SK-N-SH (cell line): Measurements from ENCODE around the gene STOML1. TPM values are rescaled to one million over a fixed set of nuclear protein-coding genes. Genes with fewer than 3 reads are reported as not detected.
A peak's percentile ranks its signal among the peaks of the same experiment; 100 is the strongest.

ENCODE experiments used
- CTCF ChIA-PET: fragments of 300-600, 350-600 bp; formaldehyde crosslinking; extraction: SDS; loops from one replicate; lab custom pipeline; 2021; lab: Yijun Ruan, JAX
- POLR2A ChIA-PET: fragments of 350-600 bp; sonication (Branson Sonifier 250); formaldehyde crosslinking; extraction: SDS; loops from one replicate; lab custom pipeline; 2020; ENCODE audit warnings: antibody characterized with exemption, inconsistent platforms; lab: Yijun Ruan, JAX
- DNase-seq: peaks from one replicate; pipeline ENCODE4 v3.0.0; 2012
- H2AFZ ChIP-seq: fragments of 200-600 bp; sonication (generic); 2 replicates; pipeline ENCODE4 v1.8.1; 2016; ENCODE audit warnings: antibody characterized with exemption, mild to moderate bottlenecking, low read depth
- H3F3A ChIP-seq: fragments of 200-600 bp; sonication (generic); replicated peaks from 2 replicates; pipeline ENCODE3; 2016; ENCODE audit warnings: antibody characterized with exemption, mild to moderate bottlenecking; ENCODE audit not compliant: insufficient read depth
- H3K27ac ChIP-seq, 2 experiments: fragments of 200-500 bp in 1 of 2; fragments of 200-600 bp in 1 of 2; sonication (Bioruptor generic) in 1 of 2; sonication (generic), shearing (Covaris generic) in 1 of 2; 2 replicates each; pipeline versions ENCODE4 v1.5.1 to v1.6.1; 2014 to 2016; ENCODE audit warnings: low read depth in 2 of 2, inconsistent platforms in 1 of 2, low read length in 1 of 2, mild to moderate bottlenecking in 1 of 2, mixed read lengths in 1 of 2
- H3K27me3 ChIP-seq: fragments of 200-600 bp; sonication (generic), shearing (Covaris generic); 2 replicates; pipeline ENCODE4 v1.6.1; 2016; ENCODE audit warnings: mixed run types; ENCODE audit not compliant: insufficient read depth
- H3K36me3 ChIP-seq, 2 experiments: fragments of 200-500 bp in 1 of 2; fragments of 200-600 bp in 1 of 2; sonication (Bioruptor generic) in 1 of 2; sonication (generic) in 1 of 2; replicated peaks in 1 of 2; 2 replicates each; pipeline versions ENCODE3 to v1.5.1; 2014 to 2016; ENCODE audit warnings: low read length in 1 of 2, mild to moderate bottlenecking in 1 of 2; ENCODE audit not compliant: insufficient read depth in 2 of 2, control insufficient read depth in 1 of 2
- H3K4me1 ChIP-seq, 2 experiments: fragments of 200-500 bp in 1 of 2; fragments of 200-600 bp in 1 of 2; sonication (Bioruptor generic) in 1 of 2; sonication (generic), shearing (Covaris generic) in 1 of 2; 2 replicates each; pipeline versions ENCODE4 v1.5.1 to v1.6.1; 2014 to 2016; ENCODE audit warnings: low read depth in 1 of 2, low read length in 1 of 2, mixed run types in 1 of 2; ENCODE audit not compliant: insufficient read depth in 2 of 2, control insufficient read depth in 1 of 2
- H3K4me2 ChIP-seq: fragments of 200-600 bp; sonication (generic), shearing (Covaris generic); 2 replicates; pipeline ENCODE4 v1.6.1; 2017; ENCODE audit warnings: mixed run types
- H3K4me3 ChIP-seq, 2 experiments: fragments of 200-500 bp in 1 of 2; fragments of 200-600 bp in 1 of 2; sonication (Bioruptor generic) in 1 of 2; sonication (generic), shearing (Covaris generic) in 1 of 2; 2 replicates each; pipeline versions ENCODE4 v1.5.1 to v1.8.1; 2014 to 2016; ENCODE audit warnings: low read depth in 2 of 2, inconsistent platforms in 1 of 2, low read length in 1 of 2, mild to moderate bottlenecking in 1 of 2, mixed read lengths in 1 of 2, moderate library complexity in 1 of 2
- H3K79me2 ChIP-seq: fragments of 200-600 bp; sonication (generic); 2 replicates; pipeline ENCODE4 v1.8.1; 2017; ENCODE audit warnings: mild to moderate bottlenecking; ENCODE audit not compliant: insufficient read depth
- H3K9ac ChIP-seq: fragments of 200-600 bp; sonication (generic); 2 replicates; pipeline ENCODE4 v1.6.1; 2017; ENCODE audit warnings: mixed run types
- H3K9me2 ChIP-seq: fragments of 200-600 bp; sonication (generic); 2 replicates; pipeline ENCODE4 v1.6.1; 2017; ENCODE audit warnings: mixed run types
- H3K9me3 ChIP-seq: fragments of 200-600 bp; sonication (generic); 2 replicates; pipeline ENCODE4 v1.6.1; 2017; ENCODE audit warnings: mixed run types, mild to moderate bottlenecking, moderate library complexity
- H4K20me1 ChIP-seq: fragments of 200-600 bp; sonication (generic); 2 replicates; pipeline ENCODE4 v1.6.1; 2017; ENCODE audit warnings: mild to moderate bottlenecking, mixed run types; ENCODE audit not compliant: insufficient read depth
- ELF1 ChIP-seq: IDR thresholded peaks from 2 replicates; pipeline ENCODE4 v1.4.0; 2012
- EP300 ChIP-seq, 2 experiments: IDR thresholded peaks; 2 replicates each; pipeline versions ENCODE4 v1.4.0 to v1.6.1; 2012; ENCODE audit warnings: borderline replicate concordance in 1 of 2, low read depth in 1 of 2, low read length in 1 of 2
- FOXM1 ChIP-seq: IDR thresholded peaks from 2 replicates; pipeline ENCODE4 v1.4.0; 2012; ENCODE audit warnings: low read depth, mild to moderate bottlenecking
- GABPA ChIP-seq: IDR thresholded peaks from 2 replicates; pipeline ENCODE4 v1.4.0; 2012; ENCODE audit warnings: low read depth, mild to moderate bottlenecking
- GATA2 ChIP-seq: sonication (generic); formaldehyde crosslinking; IDR thresholded peaks from 2 replicates; pipeline ENCODE4 v1.5.0; 2020; ENCODE audit warnings: mild to moderate bottlenecking, missing genetic modification reagents
- JUND ChIP-seq: IDR thresholded peaks from 2 replicates; pipeline ENCODE4 v1.4.0; 2012
- REST ChIP-seq: IDR thresholded peaks from 2 replicates; pipeline ENCODE4 v1.6.1; 2012; ENCODE audit warnings: mild to moderate bottlenecking, low read depth, low read length, moderate library complexity
- SMC3 ChIP-seq: IDR thresholded peaks from 2 replicates; pipeline ENCODE4 v1.6.1; 2012; ENCODE audit warnings: low read depth, low read length, improper control_type of control experiment
- TAF1 ChIP-seq: IDR thresholded peaks from 2 replicates; pipeline ENCODE4 v1.6.1; 2012; ENCODE audit warnings: low read depth, mild to moderate bottlenecking, low read length, moderate library complexity, borderline replicate concordance
- TCF12 ChIP-seq: IDR thresholded peaks from 2 replicates; pipeline ENCODE4 v1.4.0; 2012
- USF1 ChIP-seq: IDR thresholded peaks from 2 replicates; pipeline ENCODE4 v1.4.0; 2012; ENCODE audit warnings: low read depth, borderline replicate concordance
- YY1 ChIP-seq: IDR thresholded peaks from 2 replicates; pipeline ENCODE4 v1.4.0; 2012; ENCODE audit warnings: low read depth, mild to moderate bottlenecking
- WGBS: methylation state at CpG from one replicate; pipeline ENCODE4 v1.1.6; 2017; ENCODE audit warnings: low lambda C conversion rate; 5-methylcytosine and 5-hydroxymethylcytosine counted together
- polyA plus RNA-seq, 3 experiments: library from polyadenylated mRNA; depleted of rRNA; stranded (reverse); fragments of >200 nt; gene quantifications; 2 replicates each; pipeline ENCODE4 v1.2.3, GENCODE V29; 2012
- TF ChIP-seq, protein P1 (sequence below): fragments of 150-350 bp; IDR thresholded peaks from 2 replicates; pipeline ENCODE4 v1.6.1; 2017; ENCODE audit warnings: antibody characterized with exemption, low read length, low read depth, borderline replicate concordance
- TF ChIP-seq, protein P2 (sequence below): IDR thresholded peaks from 2 replicates; pipeline ENCODE4 v1.4.0; 2012; ENCODE audit warnings: low read depth, borderline replicate concordance
- TF ChIP-seq, protein P3 (sequence below): IDR thresholded peaks from 2 replicates; pipeline ENCODE4; 2012
- TF ChIP-seq, protein P4 (sequence below): fragments of 200-600 bp; sonication (generic); IDR thresholded peaks from 2 replicates; pipeline ENCODE4 v1.6.1; 2017; ENCODE audit warnings: antibody characterized with exemption, mild to moderate bottlenecking, moderate library complexity

The STOML1 gene
- polyA plus RNA-seq, 1 of the 3 experiments (the other 2 are of a cell fraction), result 20.4 TPM

DNA sequence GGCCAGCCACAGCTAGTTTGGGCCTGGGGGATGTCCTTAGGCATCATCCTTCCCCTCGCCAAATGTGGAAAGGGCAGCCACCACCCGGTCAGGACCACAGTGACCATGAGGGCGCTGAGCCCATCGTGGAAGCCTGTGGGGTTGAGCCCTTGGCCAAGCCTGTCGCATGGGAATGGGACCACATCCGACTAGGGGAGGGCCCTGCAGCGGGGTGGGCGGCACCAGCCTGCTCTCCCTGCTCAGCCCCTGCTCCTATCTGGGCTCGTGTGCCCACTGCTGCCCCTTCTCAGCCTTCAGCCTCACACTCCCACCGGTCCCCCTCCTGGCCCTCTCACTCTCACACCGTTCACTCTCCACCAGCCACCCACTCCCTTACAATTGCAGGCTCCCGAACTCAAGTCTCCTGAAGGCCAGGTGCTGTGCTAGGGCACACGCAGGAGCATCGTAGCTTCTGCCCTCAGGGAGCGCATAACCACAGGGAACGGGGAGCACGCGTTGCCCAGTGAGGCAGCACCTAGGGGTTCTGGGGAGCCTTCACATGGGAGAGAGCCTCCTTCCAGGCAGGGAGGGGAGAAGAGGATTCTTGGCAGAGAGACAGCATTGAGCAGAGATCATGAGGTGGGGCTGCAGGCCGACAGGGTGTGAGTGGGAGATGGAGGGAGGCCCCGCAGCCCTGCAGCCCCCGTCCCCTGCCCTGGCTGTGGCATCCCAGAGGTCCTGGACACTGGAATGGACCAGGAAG, 39.8 kb downstream of the STOML1 start:
- Histone ChIP-seq H3K27me3 (no peaks in the 10 kb centered on the region), H3K79me2 (no peaks in the 10 kb centered on the region), H3F3A (peaks cover 15% of the 10 kb centered on the region), H3K36me3 (peaks cover 0 to 12% of the 10 kb centered on the region in 2 experiments), H3K4me1 (peaks cover 30% of the 10 kb centered on the region in 2 experiments), H3K4me2 (no peak overlapping the region), H3K4me3 (no peak overlapping the region), H3K9ac (peak overlapping the region; percentile 61; the same call in 1 of the 2 replicates), H3K9me3 (no peaks in the 10 kb centered on the region), H3K27ac (peak overlapping the region; percentile 75 to 92), H2AFZ (no peak overlapping the region), H4K20me1 (no peaks in the 10 kb centered on the region), H3K9me2 (no peaks in the 10 kb centered on the region)
- DNase-seq, result peak; percentile 32
- ChIA-PET CTCF (interaction anchor here (1.0 to 2.4 kb wide), 14 partner anchors 12 to 370 kb away, joined by 3 to 54 read pairs (median 6); partner anchors contain the start of gene LOXL1), POLR2A (no interaction called here)
- no peak for TF ChIP-seq ELF1
- TF ChIP-seq YY1, result no peak
- TF ChIP-seq, protein P1, sequence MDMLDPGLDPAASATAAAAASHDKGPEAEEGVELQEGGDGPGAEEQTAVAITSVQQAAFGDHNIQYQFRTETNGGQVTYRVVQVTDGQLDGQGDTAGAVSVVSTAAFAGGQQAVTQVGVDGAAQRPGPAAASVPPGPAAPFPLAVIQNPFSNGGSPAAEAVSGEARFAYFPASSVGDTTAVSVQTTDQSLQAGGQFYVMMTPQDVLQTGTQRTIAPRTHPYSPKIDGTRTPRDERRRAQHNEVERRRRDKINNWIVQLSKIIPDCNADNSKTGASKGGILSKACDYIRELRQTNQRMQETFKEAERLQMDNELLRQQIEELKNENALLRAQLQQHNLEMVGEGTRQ, result no peak
- no peak for TF ChIP-seq REST
- no peak for TF ChIP-seq TAF1
- TF ChIP-seq, protein P2, sequence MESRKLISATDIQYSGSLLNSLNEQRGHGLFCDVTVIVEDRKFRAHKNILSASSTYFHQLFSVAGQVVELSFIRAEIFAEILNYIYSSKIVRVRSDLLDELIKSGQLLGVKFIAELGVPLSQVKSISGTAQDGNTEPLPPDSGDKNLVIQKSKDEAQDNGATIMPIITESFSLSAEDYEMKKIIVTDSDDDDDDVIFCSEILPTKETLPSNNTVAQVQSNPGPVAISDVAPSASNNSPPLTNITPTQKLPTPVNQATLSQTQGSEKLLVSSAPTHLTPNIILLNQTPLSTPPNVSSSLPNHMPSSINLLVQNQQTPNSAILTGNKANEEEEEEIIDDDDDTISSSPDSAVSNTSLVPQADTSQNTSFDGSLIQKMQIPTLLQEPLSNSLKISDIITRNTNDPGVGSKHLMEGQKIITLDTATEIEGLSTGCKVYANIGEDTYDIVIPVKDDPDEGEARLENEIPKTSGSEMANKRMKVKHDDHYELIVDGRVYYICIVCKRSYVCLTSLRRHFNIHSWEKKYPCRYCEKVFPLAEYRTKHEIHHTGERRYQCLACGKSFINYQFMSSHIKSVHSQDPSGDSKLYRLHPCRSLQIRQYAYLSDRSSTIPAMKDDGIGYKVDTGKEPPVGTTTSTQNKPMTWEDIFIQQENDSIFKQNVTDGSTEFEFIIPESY, result no peak
- TF ChIP-seq FOXM1, result no peak
- TF ChIP-seq USF1, result no peak
- TF ChIP-seq SMC3, result no peak
- no peak for TF ChIP-seq JUND
- no peak for TF ChIP-seq GABPA
- no peak for TF ChIP-seq TCF12
- TF ChIP-seq, protein P3, sequence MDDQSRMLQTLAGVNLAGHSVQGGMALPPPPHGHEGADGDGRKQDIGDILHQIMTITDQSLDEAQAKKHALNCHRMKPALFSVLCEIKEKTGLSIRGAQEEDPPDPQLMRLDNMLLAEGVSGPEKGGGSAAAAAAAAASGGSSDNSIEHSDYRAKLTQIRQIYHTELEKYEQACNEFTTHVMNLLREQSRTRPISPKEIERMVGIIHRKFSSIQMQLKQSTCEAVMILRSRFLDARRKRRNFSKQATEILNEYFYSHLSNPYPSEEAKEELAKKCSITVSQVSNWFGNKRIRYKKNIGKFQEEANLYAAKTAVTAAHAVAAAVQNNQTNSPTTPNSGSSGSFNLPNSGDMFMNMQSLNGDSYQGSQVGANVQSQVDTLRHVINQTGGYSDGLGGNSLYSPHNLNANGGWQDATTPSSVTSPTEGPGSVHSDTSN, result no peak
- TF ChIP-seq GATA2 (CRISPR knock-in tag), result no peak
- no peak for TF ChIP-seq EP300 (IDR thresholded peaks at IDR 0.05; ENCODE audit: borderline replicate concordance in 1 of 2, low read depth in 1 of 2, low read length in 1 of 2)
- TF ChIP-seq, protein P4, sequence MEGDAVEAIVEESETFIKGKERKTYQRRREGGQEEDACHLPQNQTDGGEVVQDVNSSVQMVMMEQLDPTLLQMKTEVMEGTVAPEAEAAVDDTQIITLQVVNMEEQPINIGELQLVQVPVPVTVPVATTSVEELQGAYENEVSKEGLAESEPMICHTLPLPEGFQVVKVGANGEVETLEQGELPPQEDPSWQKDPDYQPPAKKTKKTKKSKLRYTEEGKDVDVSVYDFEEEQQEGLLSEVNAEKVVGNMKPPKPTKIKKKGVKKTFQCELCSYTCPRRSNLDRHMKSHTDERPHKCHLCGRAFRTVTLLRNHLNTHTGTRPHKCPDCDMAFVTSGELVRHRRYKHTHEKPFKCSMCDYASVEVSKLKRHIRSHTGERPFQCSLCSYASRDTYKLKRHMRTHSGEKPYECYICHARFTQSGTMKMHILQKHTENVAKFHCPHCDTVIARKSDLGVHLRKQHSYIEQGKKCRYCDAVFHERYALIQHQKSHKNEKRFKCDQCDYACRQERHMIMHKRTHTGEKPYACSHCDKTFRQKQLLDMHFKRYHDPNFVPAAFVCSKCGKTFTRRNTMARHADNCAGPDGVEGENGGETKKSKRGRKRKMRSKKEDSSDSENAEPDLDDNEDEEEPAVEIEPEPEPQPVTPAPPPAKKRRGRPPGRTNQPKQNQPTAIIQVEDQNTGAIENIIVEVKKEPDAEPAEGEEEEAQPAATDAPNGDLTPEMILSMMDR, result no peak
- 94% methylated on average over 14 of the region's 21 CpGs for WGBS
